Measurements from ENCODE around the gene TRAP1.

DNA sequence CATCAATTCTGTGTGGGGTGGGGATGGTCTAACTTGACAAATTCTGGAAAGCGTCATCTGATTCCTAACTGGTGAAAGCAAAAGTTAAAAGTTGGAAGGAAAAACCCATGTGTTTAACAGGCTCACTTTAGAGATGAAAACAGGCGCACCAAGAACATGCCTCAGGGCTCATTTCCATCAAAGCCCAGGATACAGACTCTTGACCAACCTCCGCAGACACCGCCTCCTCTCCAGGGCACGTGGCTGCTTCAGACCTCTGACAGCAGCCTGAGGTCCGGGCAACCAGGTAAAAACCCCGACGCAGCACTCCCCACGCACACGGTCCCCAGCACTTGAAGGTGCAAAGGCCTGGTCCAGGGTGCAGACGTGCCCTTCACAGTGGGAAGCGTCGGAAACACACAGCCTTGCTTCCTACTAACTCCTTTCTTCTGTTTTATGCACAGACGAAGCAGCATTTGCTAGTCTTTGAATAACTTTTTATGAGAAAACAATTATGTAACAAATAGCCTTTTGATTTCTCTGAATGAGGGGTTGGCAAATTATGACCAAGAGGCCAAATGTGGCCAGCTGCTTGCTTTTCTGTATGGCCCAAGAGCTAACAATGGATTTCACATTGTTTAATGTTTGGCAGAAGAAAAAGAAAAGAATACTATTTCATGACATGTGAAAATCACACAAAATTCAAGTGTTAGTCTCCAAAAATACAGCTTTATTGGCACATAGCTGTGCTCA, 44.2 kb upstream of the TRAP1 start:
- TF ChIP-seq POLR2A (IDR thresholded peaks at IDR 0.05) = no peak
- TF ChIP-seq, protein P1, sequence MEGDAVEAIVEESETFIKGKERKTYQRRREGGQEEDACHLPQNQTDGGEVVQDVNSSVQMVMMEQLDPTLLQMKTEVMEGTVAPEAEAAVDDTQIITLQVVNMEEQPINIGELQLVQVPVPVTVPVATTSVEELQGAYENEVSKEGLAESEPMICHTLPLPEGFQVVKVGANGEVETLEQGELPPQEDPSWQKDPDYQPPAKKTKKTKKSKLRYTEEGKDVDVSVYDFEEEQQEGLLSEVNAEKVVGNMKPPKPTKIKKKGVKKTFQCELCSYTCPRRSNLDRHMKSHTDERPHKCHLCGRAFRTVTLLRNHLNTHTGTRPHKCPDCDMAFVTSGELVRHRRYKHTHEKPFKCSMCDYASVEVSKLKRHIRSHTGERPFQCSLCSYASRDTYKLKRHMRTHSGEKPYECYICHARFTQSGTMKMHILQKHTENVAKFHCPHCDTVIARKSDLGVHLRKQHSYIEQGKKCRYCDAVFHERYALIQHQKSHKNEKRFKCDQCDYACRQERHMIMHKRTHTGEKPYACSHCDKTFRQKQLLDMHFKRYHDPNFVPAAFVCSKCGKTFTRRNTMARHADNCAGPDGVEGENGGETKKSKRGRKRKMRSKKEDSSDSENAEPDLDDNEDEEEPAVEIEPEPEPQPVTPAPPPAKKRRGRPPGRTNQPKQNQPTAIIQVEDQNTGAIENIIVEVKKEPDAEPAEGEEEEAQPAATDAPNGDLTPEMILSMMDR (IDR thresholded peaks at IDR 0.05) = no peak
